ENCODE measurements around the gene FAM210B. TPM values are rescaled to one million over a fixed set of nuclear protein-coding genes. Genes with fewer than 3 reads are reported as not detected.
"Not testable (repeated sequence)": the region's sequence is repeated elsewhere in the genome, so short reads cannot be mapped to it uniquely, and the experiment has no call there.

Gene FAM210B
- total and polyA plus RNA-seq, 2 donors (not counting 1 experiment from before 2014, with no cell fraction given): 90.6 to 120 TPM

DNA sequence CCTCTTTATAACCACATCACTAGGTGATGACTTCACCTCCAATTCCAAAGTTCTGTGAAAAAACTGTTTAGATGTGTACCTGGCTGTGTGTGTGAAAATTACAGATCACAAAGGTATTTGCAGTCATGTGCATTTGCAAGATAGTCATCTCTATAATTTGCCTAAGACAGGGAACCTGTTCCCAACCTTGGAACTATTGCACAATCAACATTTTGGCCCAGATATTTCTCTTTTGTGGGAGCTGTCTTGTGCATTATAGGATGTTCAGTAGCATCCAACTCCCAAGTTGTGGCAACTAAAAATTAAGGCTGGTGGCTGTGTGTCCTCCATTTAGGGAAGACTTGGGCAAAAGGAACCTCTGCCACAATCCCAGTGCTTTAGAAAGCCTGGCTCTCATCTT lies 34.0 kb upstream of the FAM210B start:
- no peak overlapping the region for H3K27ac ChIP-seq (ENCODE audit: insufficient read depth, low read length)
- TF ChIP-seq EZH2 (IDR thresholded peaks at IDR 0.05; ENCODE audit: low read length, missing control alignments): no peak
- TF ChIP-seq, protein P1, sequence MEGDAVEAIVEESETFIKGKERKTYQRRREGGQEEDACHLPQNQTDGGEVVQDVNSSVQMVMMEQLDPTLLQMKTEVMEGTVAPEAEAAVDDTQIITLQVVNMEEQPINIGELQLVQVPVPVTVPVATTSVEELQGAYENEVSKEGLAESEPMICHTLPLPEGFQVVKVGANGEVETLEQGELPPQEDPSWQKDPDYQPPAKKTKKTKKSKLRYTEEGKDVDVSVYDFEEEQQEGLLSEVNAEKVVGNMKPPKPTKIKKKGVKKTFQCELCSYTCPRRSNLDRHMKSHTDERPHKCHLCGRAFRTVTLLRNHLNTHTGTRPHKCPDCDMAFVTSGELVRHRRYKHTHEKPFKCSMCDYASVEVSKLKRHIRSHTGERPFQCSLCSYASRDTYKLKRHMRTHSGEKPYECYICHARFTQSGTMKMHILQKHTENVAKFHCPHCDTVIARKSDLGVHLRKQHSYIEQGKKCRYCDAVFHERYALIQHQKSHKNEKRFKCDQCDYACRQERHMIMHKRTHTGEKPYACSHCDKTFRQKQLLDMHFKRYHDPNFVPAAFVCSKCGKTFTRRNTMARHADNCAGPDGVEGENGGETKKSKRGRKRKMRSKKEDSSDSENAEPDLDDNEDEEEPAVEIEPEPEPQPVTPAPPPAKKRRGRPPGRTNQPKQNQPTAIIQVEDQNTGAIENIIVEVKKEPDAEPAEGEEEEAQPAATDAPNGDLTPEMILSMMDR (conservative IDR thresholded peaks at IDR 0.05 in 1 of 2, IDR thresholded peaks at IDR 0.05 in 1 of 2; ENCODE audit: low read depth in 1 of 2, low read length in 2 of 2): no peak
- H3K79me2 ChIP-seq (ENCODE audit: control insufficient read depth, insufficient read depth, low read length): no peaks in the 10 kb centered on the region
- H3K9ac ChIP-seq (ENCODE audit: insufficient read depth, low read length): no peak overlapping the region
- H4K20me1 ChIP-seq (ENCODE audit: control insufficient read depth, extremely low read depth, insufficient read depth, low read length): no peaks in the 10 kb centered on the region
- no peak overlapping the region for H2AFZ ChIP-seq (ENCODE audit: low read length)
- no peak overlapping the region for H3K4me3 ChIP-seq (replicated peaks in 1 of 4; ENCODE audit: control extremely low read depth in 1 of 4, insufficient read depth in 1 of 4, low read depth in 3 of 4, low read length in 4 of 4)
- no peaks in the 10 kb centered on the region for H3K36me3 ChIP-seq (ENCODE audit: control insufficient read depth, insufficient read depth, low read length)
- H3K27me3 ChIP-seq (ENCODE audit: control insufficient read depth, insufficient read depth, low read length): no peaks in the 10 kb centered on the region
- H3K4me1 ChIP-seq (ENCODE audit: control insufficient read depth, extremely low read depth, insufficient read depth, low read length): no peaks in the 10 kb centered on the region
- H3K4me2 ChIP-seq (ENCODE audit: extremely low read depth, insufficient read depth, low read length): no peak overlapping the region
- H3K9me3 ChIP-seq (ENCODE audit: control insufficient read depth, insufficient read depth, low read depth, low read length): no peaks in the 10 kb centered on the region
- DNase-seq (ENCODE audit: low read depth in 2 of 2): no peak

DNA sequence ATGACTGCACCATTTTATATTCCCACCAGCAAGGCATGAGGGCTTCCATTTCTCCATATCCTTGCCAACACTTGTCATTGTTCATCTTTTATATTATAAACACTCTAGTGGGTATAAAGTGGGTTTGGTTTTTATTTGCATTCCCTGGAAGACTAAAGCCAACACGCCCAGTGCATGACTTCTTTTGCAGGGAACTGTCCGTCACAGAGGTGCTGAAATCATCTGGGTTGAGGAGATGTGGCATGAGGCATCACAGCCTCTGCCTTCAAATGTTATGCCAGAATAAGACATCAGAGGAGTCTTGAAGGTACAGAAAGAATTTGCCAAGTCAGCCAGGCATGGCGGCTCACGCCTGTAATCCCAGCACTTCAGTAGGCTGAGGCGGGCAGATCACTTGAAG lies 29.9 kb upstream of the FAM210B start:
- no peak overlapping the region for H3K4me2 ChIP-seq (ENCODE audit: extremely low read depth, insufficient read depth, low read length)
- no peaks in the 10 kb centered on the region for H3K36me3 ChIP-seq (ENCODE audit: control insufficient read depth, insufficient read depth, low read length)
- H3K79me2 ChIP-seq (ENCODE audit: control insufficient read depth, insufficient read depth, low read length): no peaks in the 10 kb centered on the region
- H2AFZ ChIP-seq (ENCODE audit: low read length): no peak overlapping the region
- no peak for DNase-seq (ENCODE audit: low read depth in 2 of 2)
- H3K27me3 ChIP-seq (ENCODE audit: control insufficient read depth, insufficient read depth, low read length): no peaks in the 10 kb centered on the region
- H3K4me3 ChIP-seq (replicated peaks in 1 of 4; ENCODE audit: control extremely low read depth in 1 of 4, insufficient read depth in 1 of 4, low read depth in 3 of 4, low read length in 4 of 4): no peak overlapping the region
- no peaks in the 10 kb centered on the region for H3K9me3 ChIP-seq (ENCODE audit: control insufficient read depth, insufficient read depth, low read depth, low read length)
- H3K27ac ChIP-seq (ENCODE audit: insufficient read depth, low read length): no peak overlapping the region
- no peak overlapping the region for H3K9ac ChIP-seq (ENCODE audit: insufficient read depth, low read length)
- no peaks in the 10 kb centered on the region for H3K4me1 ChIP-seq (ENCODE audit: control insufficient read depth, extremely low read depth, insufficient read depth, low read length)
- TF ChIP-seq EZH2 (IDR thresholded peaks at IDR 0.05; ENCODE audit: low read length, missing control alignments): no peak
- TF ChIP-seq, protein P1 (conservative IDR thresholded peaks at IDR 0.05 in 1 of 2, IDR thresholded peaks at IDR 0.05 in 1 of 2; ENCODE audit: low read depth in 1 of 2, low read length in 2 of 2): no peak
- H4K20me1 ChIP-seq (ENCODE audit: control insufficient read depth, extremely low read depth, insufficient read depth, low read length): no peaks in the 10 kb centered on the region

DNA sequence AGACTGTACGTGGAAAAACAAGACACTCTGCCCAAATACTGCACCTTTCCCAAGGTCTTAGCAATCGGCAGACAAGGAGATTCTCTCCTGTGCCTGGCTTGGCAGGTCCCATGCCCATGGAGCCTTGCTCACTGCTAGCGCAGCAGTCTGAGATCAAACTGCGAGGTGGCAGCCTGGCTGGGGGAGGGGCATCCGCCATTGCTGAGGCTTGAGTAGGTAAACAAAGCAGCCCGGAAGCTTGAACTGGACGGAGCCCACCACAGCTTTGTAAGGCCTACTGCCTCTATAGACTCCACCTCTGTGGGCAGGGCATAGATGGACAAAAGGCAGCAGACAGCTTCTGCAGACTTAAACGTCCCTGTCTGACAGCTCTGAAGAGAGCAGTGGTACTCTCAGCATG lies 22.1 kb upstream of the FAM210B start:
- not testable (repeated sequence) for H3K4me1 ChIP-seq (ENCODE audit: control insufficient read depth, extremely low read depth, insufficient read depth, low read length); H3K9me3 ChIP-seq (ENCODE audit: control insufficient read depth, insufficient read depth, low read depth, low read length)

More for the DNA sequence above, 22.1 kb upstream of the FAM210B start:
- H3K27me3 ChIP-seq (ENCODE audit: control insufficient read depth, insufficient read depth, low read length); DNase-seq (ENCODE audit: low read depth in 2 of 2); H3K4me2 ChIP-seq (ENCODE audit: extremely low read depth, insufficient read depth, low read length); H3K9ac ChIP-seq (ENCODE audit: insufficient read depth, low read length); H3K4me3 ChIP-seq (replicated peaks in 1 of 4; ENCODE audit: control extremely low read depth in 1 of 4, insufficient read depth in 1 of 4, low read depth in 3 of 4, low read length in 4 of 4); H2AFZ ChIP-seq (ENCODE audit: low read length); H3K36me3 ChIP-seq (ENCODE audit: control insufficient read depth, insufficient read depth, low read length); H4K20me1 ChIP-seq (ENCODE audit: control insufficient read depth, extremely low read depth, insufficient read depth, low read length); H3K79me2 ChIP-seq (ENCODE audit: control insufficient read depth, insufficient read depth, low read length); H3K27ac ChIP-seq (ENCODE audit: insufficient read depth, low read length): not testable (repeated sequence)
